GM19099 (cell line): ENCODE data around the gene CCL17.
A peak's percentile ranks its signal among the peaks of the same experiment; 100 is the strongest.

ENCODE experiments used
- POLR2A ChIP-seq: IDR thresholded peaks from 3 replicates; pipeline ENCODE4 v1.6.1; 2011; ENCODE audit warnings: low read depth; ENCODE audit not compliant: insufficient read length; ENCODE audit errors: extremely low read depth

CCL17 gene

GRCh38 chr16:57432989-57433388 lies 28.4 kb downstream of the CCL17 start:
- no peak for TF ChIP-seq POLR2A

GRCh38 chr16:57434003-57434402 lies 29.4 kb downstream of the CCL17 start:
- TF ChIP-seq POLR2A = no peak

- no peak for TF ChIP-seq POLR2A
Observed at GRCh38 chr16:57435838-57436237, 31.3 kb downstream of the CCL17 start.

- no peak for TF ChIP-seq POLR2A
Observed at GRCh38 chr16:57444711-57445110, 40.1 kb downstream of the CCL17 start.

GRCh38 chr16:57445510-57445909 lies 40.9 kb downstream of the CCL17 start:
- TF ChIP-seq POLR2A = no peak

GRCh38 chr16:57446531-57447185 lies 42.1 kb downstream of the CCL17 start:
- TF ChIP-seq POLR2A = no peak

GRCh38 chr16:57447186-57447962 lies 42.8 kb downstream of the CCL17 start, which contains the start of the genes CIAPIN1 and COQ9:
TSS of gene CIAPIN1 (minus strand) at chr16:57447385. CDS start at chr16:57440928, 6,457 bp downstream.
TSS of gene COQ9 (plus strand) at chr16:57447479. CDS start at chr16:57447506, 27 bp downstream.
- peak; percentile 93 for TF ChIP-seq POLR2A

GRCh38 chr16:57452021-57452420 lies 47.5 kb downstream of the CCL17 start:
- no peak for TF ChIP-seq POLR2A

- TF ChIP-seq POLR2A = peak; percentile 99
Observed at GRCh38 chr16:57462209-57462977, 57.8 kb downstream of the CCL17 start, which contains the start of gene POLR2C. TSS of gene POLR2C (plus strand) at chr16:57462679. CDS start at chr16:57462725, 46 bp downstream.

GRCh38 chr16:57462978-57463362 lies 58.4 kb downstream of the CCL17 start:
- TF ChIP-seq POLR2A = no peak

- TF ChIP-seq POLR2A = no peak
Observed at GRCh38 chr16:57464523-57464922, 60.0 kb downstream of the CCL17 start.
